IPS-18c (cell line): Measurements from ENCODE around the gene SMAD9.

Experiments used
- H3K4me3 ChIP-seq: 2 replicates; pipeline ENCODE4 v1.7.0; 2013; ENCODE audit warnings: low read depth, mild to moderate bottlenecking, low read length, moderate library complexity; ENCODE audit not compliant: insufficient read depth
- H3K9me3 ChIP-seq: one replicate; pipeline ENCODE4 v1.6.1; 2013; ENCODE audit warnings: mild to moderate bottlenecking, low read length, moderate library complexity; ENCODE audit not compliant: control insufficient read depth, insufficient read depth

SMAD9 gene

DNA sequence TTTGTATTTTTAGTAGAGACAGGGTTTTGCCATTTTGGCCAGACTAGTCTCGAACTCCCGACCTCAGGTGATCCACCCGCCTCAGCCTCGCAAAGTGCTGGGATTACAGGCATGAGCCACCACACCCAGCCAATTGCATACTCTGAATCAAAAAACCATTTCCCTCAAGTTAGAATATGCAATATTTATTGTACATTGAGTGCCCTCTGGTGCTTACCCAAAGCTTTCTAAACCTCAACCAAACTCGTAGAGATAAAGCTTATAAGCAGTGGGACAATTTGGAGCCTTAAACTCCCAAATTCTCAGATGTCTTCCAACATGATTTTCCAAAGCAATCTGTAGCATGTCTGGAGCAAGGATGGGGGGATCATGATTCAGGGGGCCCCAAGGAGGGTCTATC lies 78.6 kb downstream of the SMAD9 start:
- no peak overlapping the region for H3K4me3 ChIP-seq

DNA sequence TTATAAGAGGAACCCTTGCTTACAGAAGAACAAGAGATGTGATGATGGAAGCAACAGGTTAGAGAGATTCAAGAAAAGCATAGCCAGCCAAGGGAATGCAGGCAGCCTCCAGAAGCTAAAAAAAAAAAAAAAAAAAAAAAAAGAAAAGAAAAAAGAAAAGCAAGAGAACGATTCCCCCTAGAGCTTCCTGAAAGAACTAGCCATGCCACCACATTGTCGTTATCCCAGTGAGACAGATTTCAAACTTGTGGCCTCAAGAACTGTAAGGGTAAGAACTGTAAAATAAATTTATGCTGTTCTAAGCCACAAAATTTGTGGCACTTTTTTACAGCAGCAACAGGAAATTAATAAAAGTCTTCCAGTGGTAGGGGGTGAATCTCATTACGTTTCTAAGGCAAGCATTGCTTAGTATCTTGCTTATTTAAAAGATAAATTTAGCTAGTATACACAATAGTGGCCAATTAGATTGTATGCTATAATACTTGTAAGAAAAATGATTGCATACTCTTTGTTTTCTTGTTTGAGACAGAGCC lies 79.3 kb downstream of the SMAD9 start:
- H3K4me3 ChIP-seq = no peak overlapping the region
- H3K9me3 ChIP-seq = no peaks in the 10 kb centered on the region

More for the DNA sequence above, 78.6 kb downstream of the SMAD9 start:
- no peaks in the 10 kb centered on the region for H3K9me3 ChIP-seq

- Histone ChIP-seq H3K9me3 (no peaks in the 10 kb centered on the region), H3K4me3 (no peak overlapping the region)
Observed at GRCh38 chr13:36839981-36840380, 80.1 kb downstream of the SMAD9 start.

GRCh38 chr13:36839281-36839680 lies 80.8 kb downstream of the SMAD9 start:
- H3K9me3 ChIP-seq = no peaks in the 10 kb centered on the region

GRCh38 chr13:36837354-36838092 lies 82.5 kb downstream of the SMAD9 start:
- Histone ChIP-seq H3K9me3 (no peaks in the 10 kb centered on the region), H3K4me3 (no peak overlapping the region)

More at GRCh38 chr13:36839281-36839680, 80.8 kb downstream of the SMAD9 start:
- no peak overlapping the region for H3K4me3 ChIP-seq

DNA sequence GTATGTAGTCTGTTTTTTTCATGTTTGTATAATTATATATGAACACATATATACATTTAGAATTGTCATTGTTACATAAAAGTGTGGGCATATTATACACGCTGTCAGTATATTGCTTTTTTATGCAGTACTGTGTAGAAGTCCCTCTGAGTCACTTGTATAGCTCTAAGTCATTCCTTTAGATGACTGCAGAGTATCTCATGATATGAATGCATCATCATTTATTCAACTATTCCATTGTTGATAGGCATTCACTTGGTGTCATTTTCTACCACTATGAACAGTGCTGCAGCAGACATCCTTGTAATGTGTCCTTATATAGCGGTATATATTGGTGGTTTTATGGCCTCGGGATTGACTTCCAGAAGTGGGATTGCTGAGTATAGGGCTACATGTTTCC lies 85.7 kb downstream of the SMAD9 start:
- Histone ChIP-seq H3K9me3 (peaks cover 2% of the 10 kb centered on the region), H3K4me3 (no peak overlapping the region)

GRCh38 chr13:36831291-36831690 lies 88.7 kb downstream of the SMAD9 start:
- H3K9me3 ChIP-seq = peaks cover 2% of the 10 kb centered on the region
- no peak overlapping the region for H3K4me3 ChIP-seq

GRCh38 chr13:36829753-36830152 lies 90.3 kb downstream of the SMAD9 start:
- Histone ChIP-seq H3K9me3 (peaks cover 2% of the 10 kb centered on the region), H3K4me3 (no peak overlapping the region)

DNA sequence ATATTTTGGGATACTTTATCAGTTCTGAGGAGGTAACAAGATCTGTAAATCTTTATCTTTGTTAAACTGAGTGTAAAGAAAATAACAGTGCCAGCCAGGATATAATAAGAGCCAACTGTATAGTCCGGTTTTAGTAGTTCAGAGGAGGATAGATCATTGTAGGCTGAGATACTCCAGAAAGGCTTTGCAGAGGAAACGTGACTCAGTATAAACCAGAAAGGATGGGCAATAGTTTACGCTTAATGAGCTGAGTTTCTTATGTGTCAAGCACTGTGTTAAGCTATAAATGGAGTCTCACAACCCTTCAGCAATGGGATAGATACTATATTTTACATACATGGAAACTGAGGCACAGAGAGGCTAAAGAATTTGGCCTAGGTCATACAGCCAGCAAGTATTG lies 97.3 kb downstream of the SMAD9 start:
- H3K9me3 ChIP-seq = no peaks in the 10 kb centered on the region
- no peak overlapping the region for H3K4me3 ChIP-seq

- no peaks in the 10 kb centered on the region for H3K9me3 ChIP-seq
- peak overlapping the region; percentile 76; the same call in 1 of the 2 replicates for H3K4me3 ChIP-seq
Observed at GRCh38 chr13:36820222-36820621, 99.8 kb downstream of the SMAD9 start.

DNA sequence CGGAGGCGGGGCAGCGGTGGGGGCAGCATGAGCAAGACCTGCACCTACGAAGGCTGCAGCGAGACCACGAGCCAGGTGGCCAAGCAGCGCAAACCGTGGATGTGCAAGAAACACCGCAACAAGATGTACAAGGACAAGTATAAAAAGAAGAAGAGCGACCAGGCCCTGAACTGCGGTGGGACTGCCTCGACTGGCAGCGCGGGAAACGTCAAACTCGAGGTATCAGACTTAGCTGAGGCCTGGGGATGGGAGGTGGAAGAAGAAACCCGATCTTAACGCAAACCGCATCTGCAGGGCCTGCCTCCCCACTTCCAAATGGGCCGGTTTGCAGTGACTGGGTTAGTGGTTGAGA lies 100.3 kb downstream of the SMAD9 start:
- H3K9me3 ChIP-seq = no peaks in the 10 kb centered on the region
- peak overlapping the region; percentile 76 for H3K4me3 ChIP-seq

DNA sequence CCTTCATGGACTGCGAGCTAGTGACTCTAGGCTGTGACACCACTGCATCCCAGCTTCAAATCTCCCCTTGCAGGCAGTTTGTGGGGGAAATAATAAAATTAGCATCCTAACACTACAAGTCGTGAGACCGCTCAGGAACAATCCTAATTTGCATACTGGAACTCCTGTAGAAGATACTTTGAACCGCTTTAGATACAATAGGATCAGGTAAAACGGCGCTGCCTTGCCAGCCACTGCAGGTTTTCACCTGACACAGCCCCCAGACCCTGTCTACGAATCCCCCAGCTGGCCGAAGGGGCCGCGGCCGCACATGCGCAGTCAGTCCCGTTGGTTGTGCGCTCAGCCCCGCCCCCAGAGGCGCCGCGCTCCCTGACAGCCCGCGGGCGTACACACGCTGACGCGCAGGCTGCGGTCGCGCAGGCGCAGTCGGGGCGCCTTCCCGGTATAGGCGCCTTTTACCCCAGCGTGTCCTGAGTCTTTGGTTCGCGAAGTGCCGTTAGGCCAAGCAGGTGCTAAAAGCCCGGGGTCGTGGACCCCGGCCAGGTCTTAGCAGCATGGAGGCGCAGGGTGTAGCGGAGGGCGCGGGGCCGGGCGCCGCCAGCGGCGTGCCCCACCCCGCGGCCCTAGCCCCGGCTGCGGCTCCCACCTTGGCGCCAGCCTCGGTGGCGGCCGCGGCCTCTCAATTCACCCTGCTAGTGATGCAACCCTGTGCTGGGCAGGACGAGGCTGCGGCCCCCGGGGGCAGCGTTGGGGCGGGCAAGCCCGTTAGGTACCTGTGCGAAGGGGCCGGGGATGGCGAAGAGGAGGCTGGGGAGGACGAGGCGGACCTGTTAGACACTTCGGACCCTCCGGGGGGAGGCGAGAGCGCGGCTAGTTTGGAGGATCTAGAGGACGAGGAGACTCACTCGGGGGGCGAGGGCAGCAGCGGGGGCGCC lies 101.0 kb downstream of the SMAD9 start, which contains the start of gene RFXAP:
Gene RFXAP, plus strand, starts transcription at position 419 of the 935 bp plus-strand sequence. Its CDS starts 136 bp downstream, at position 555.
- peak within 1 kb of the TSS; percentile 76 for H3K4me3 ChIP-seq
- H3K9me3 ChIP-seq = no peaks in the 10 kb centered on the region

DNA sequence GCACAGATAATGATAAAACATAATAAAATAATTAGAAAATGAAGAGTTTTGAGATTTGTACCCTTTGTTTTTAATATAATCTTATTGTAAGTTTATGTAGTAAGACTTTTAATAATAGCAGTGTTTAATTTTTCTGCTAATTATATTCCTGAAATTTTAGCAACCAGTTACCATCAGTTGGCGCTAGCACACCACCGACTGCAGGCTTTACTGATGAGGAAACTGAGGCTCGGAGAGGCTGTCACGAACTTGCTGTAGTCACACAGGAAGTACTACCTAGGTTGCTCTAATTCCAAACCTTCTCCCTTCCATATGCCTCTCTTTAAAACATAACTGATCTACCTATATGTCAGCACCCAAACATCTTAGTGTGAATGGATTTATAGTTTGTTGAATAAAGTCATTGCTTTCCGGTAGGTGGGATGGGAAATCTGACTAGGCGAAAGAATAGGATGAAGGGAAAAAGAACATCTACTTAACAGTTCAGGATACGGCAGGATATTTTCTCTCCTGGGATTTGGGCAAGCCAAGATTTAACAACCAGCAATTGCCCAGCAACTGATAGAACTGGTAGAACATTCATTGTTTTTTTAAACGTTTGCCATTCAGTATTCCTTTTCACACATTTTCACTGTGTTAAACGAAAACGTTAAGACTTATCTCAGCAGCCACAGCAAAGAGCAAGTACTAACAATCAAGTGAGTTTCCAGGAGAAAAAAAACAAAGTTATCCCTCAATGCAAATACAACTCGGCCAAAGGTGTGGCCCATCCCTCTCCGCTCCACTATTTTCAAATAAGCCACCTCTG lies 101.8 kb downstream of the SMAD9 start:
- Histone ChIP-seq H3K4me3 (peak overlapping the region; percentile 76), H3K9me3 (no peaks in the 10 kb centered on the region)

GRCh38 chr13:36815062-36815461 lies 105.0 kb downstream of the SMAD9 start:
- Histone ChIP-seq H3K9me3 (no peaks in the 10 kb centered on the region), H3K4me3 (no peak overlapping the region)

DNA sequence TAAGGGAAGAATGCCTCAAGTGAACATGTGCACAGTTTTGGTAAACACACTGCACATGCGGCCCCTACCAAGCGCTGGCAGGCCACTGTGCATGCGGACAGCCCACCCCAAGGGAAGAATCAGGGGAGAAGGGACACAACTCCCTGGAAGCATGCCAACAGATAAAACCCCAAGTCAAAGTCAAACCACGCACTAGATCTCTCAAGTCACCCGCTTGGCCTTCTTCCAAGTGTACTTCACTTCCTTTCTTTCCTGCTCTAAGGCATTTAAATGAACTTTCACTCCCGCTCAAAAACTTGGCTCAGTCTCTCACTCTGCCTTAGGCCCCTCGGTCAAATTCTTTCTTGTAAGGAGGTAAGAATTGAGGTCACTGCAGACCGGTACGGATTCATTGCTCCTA lies 105.6 kb downstream of the SMAD9 start:
- no peak overlapping the region for H3K4me3 ChIP-seq
- H3K9me3 ChIP-seq = no peaks in the 10 kb centered on the region

- Histone ChIP-seq H3K9me3 (no peaks in the 10 kb centered on the region), H3K4me3 (no peak overlapping the region)
Observed at GRCh38 chr13:36813225-36813624, 106.8 kb downstream of the SMAD9 start.

DNA sequence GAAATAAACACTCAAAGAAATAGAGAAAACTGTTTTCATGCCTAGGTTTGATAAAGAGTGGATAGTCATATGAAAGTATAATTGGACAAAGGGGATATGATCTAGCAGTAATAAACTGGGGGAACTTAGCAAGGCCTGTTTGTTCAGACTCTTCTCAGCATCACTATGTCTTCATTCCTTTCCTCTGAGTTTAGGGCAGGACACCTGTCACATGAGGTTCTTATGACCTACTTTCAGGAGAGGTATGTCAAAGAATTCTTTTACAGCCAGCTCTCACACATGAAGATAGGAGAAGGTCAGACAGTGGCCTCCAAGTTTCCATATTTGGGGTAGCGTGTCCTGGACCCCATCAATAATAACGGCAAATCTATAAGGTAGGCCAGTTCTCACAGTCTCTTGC lies 112.4 kb downstream of the SMAD9 start:
- no peaks in the 10 kb centered on the region for H3K9me3 ChIP-seq
- H3K4me3 ChIP-seq = no peak overlapping the region
